SK-N-SH treated with all-trans-retinoic acid at 6 μM for 48 hours (cell line): ENCODE data around the gene OTUD5.
"Not testable (repeated sequence)": the region's sequence is repeated elsewhere in the genome, so short reads cannot be mapped to it uniquely, and the experiment has no call there.

ENCODE experiments used
- ATAC-seq: fragments of 200-7000 bp; cut with Tn5 transposase; 3 replicates; pipeline ENCODE4 v1.9.1; 2020; ENCODE audit warnings: mild to moderate bottlenecking, moderate library complexity
- ARNTL ChIP-seq: fragments of 450-650 bp; formaldehyde crosslinking; IDR thresholded peaks from 2 replicates; pipeline ENCODE4 v1.5.0; 2020; ENCODE audit warnings: low read depth, mild to moderate bottlenecking, moderate library complexity, borderline replicate concordance
- CREB5 ChIP-seq: fragments of 250-450 bp; sonication (Bioruptor Pico); IDR thresholded peaks from 2 replicates; pipeline ENCODE4 v1.5.1; 2020; ENCODE audit warnings: low read depth, mild to moderate bottlenecking, moderate library complexity
- CSDC2 ChIP-seq: fragments of 250-450 bp; sonication (Bioruptor Pico); IDR thresholded peaks from 2 replicates; pipeline ENCODE4 v1.5.0; 2020; ENCODE audit warnings: mild to moderate bottlenecking, moderate library complexity
- CSRNP3 ChIP-seq: fragments of 250-450 bp; sonication (Bioruptor Pico); IDR thresholded peaks from 2 replicates; pipeline ENCODE4 v1.5.1; 2021; ENCODE audit warnings: mild to moderate bottlenecking, moderate library complexity
- GLIS3 ChIP-seq: fragments of 250-450 bp; sonication (Bioruptor Pico); IDR thresholded peaks from 2 replicates; pipeline ENCODE4 v1.5.0; 2020; ENCODE audit warnings: mild to moderate bottlenecking, moderate library complexity
- ISL1 ChIP-seq: fragments of 250-450 bp; sonication (Bioruptor Pico); IDR thresholded peaks from 2 replicates; pipeline ENCODE4 v2.1.2; 2022; ENCODE audit warnings: mild to moderate bottlenecking, moderate library complexity
- OSR1 ChIP-seq: fragments of 250-450 bp; sonication (Bioruptor Pico); IDR thresholded peaks from 2 replicates; pipeline ENCODE4 v1.8.0; 2022; ENCODE audit warnings: moderate library complexity, mild to moderate bottlenecking, inconsistent platforms
- PPARA ChIP-seq: fragments of 250-450 bp; sonication (Bioruptor Pico); IDR thresholded peaks from 2 replicates; pipeline ENCODE4 v1.5.0; 2020; ENCODE audit warnings: mild to moderate bottlenecking, borderline replicate concordance
- RARB ChIP-seq: fragments of 250-450 bp; sonication (Bioruptor Pico); IDR thresholded peaks from 2 replicates; pipeline ENCODE4 v1.8.0; 2021; ENCODE audit warnings: mild to moderate bottlenecking, moderate library complexity
- SNAI2 ChIP-seq: fragments of 250-450 bp; sonication (Bioruptor Pico); IDR thresholded peaks from 2 replicates; pipeline ENCODE4 v1.5.0; 2020; ENCODE audit warnings: mild to moderate bottlenecking, moderate library complexity
- TCF4 ChIP-seq: fragments of 250-450 bp; sonication (Bioruptor Pico); IDR thresholded peaks from 2 replicates; pipeline ENCODE4 v1.8.0; 2021; ENCODE audit warnings: mild to moderate bottlenecking, moderate library complexity, borderline replicate concordance
- TOX ChIP-seq: fragments of 250-450 bp; sonication (Bioruptor Pico); IDR thresholded peaks from 2 replicates; pipeline ENCODE4 v1.8.0; 2021; ENCODE audit warnings: mild to moderate bottlenecking, moderate library complexity, borderline replicate concordance
- ZC3H10 ChIP-seq: fragments of 250-450 bp; sonication (Bioruptor Pico); IDR thresholded peaks from 2 replicates; pipeline ENCODE4 v1.5.1; 2021; ENCODE audit warnings: mild to moderate bottlenecking, moderate library complexity
- ZFP3 ChIP-seq: fragments of 250-450 bp; sonication (Bioruptor Pico); IDR thresholded peaks from 2 replicates; pipeline ENCODE4 v1.5.0; 2020; ENCODE audit warnings: mild to moderate bottlenecking, moderate library complexity
- ZFP30 ChIP-seq: fragments of 450-650 bp; formaldehyde crosslinking; IDR thresholded peaks from 2 replicates; pipeline ENCODE4 v1.5.0; 2022; ENCODE audit warnings: mild to moderate bottlenecking, moderate library complexity
- ZNF565 ChIP-seq: fragments of 450-650 bp; formaldehyde crosslinking; conservative IDR thresholded peaks from 2 replicates; pipeline ENCODE4 v1.5.0; 2020; ENCODE audit warnings: low read depth, mild to moderate bottlenecking, moderate library complexity
- ZNF8 ChIP-seq: fragments of 450-650 bp; formaldehyde crosslinking; IDR thresholded peaks from 2 replicates; pipeline ENCODE4 v1.5.0; 2020; ENCODE audit warnings: mild to moderate bottlenecking, moderate library complexity
- TF ChIP-seq, protein P1 (sequence below): fragments of 250-450 bp; sonication (Bioruptor Pico); IDR thresholded peaks from 2 replicates; pipeline ENCODE4 v1.8.0; 2020; ENCODE audit warnings: mild to moderate bottlenecking, moderate library complexity, borderline replicate concordance

The OTUD5 gene

GRCh38 chrX:48892896-48893295 lies 64.5 kb downstream of the OTUD5 start (continued):
- TF ChIP-seq, protein P1, sequence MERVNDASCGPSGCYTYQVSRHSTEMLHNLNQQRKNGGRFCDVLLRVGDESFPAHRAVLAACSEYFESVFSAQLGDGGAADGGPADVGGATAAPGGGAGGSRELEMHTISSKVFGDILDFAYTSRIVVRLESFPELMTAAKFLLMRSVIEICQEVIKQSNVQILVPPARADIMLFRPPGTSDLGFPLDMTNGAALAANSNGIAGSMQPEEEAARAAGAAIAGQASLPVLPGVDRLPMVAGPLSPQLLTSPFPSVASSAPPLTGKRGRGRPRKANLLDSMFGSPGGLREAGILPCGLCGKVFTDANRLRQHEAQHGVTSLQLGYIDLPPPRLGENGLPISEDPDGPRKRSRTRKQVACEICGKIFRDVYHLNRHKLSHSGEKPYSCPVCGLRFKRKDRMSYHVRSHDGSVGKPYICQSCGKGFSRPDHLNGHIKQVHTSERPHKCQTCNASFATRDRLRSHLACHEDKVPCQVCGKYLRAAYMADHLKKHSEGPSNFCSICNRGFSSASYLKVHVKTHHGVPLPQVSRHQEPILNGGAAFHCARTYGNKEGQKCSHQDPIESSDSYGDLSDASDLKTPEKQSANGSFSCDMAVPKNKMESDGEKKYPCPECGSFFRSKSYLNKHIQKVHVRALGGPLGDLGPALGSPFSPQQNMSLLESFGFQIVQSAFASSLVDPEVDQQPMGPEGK (CRISPR knock-in tag) = no peak
- TF ChIP-seq CREB5 (CRISPR knock-in tag) (no peak), ARNTL (no peak), TOX (CRISPR knock-in tag) (no peak)

- TF ChIP-seq ZFP3 (no peak), SNAI2 (no peak), ZC3H10 (CRISPR knock-in tag) (no peak), CREB5 (CRISPR knock-in tag) (no peak), ISL1 (CRISPR knock-in tag) (no peak), ZFP30 (no peak), RARB (no peak)
- peak; percentile 95 for ATAC-seq
Measured at GRCh38 chrX:48891402-48892288, 65.8 kb downstream of the OTUD5 start.

- peak; percentile 59 for ATAC-seq
- TF ChIP-seq, protein P1 (CRISPR knock-in tag) = no peak
- TF ChIP-seq ZNF8 (CRISPR knock-in tag) (no peak), TCF4 (CRISPR knock-in tag) (no peak), SNAI2 (no peak)
Measured at GRCh38 chrX:48890934-48891401, 66.4 kb downstream of the OTUD5 start.

DNA sequence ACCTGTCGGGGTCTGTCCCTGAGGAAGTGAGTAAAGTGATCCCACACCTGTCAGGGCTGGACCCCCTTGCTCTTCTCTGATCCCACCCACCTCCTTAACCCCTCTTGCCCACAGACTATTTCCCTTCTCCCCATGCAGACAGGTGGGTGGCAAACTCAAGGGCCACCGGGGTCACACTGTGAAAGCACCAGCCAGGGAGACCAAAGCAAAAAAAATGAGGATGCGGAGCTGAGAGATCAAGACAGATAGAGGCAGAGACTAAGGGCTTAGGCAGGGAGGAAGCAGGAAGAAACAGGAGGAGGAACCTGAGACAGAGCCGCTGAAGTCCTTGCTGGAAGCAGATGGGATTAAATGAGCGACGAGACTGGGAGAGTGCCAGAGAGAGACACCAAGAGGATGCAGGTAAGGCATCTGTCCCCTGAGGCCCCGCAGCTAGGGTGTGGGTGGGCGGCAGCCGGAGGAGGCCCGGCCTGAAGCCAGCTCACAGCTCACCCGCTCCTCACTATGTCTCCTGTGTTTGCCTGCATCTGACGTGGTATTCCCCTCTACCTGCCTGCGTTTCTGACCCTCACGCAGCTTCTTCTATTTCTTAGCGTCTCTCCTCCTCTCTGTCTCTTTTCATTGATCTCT lies 67.0 kb downstream of the OTUD5 start:
- TF ChIP-seq ZFP30 = no peak
- no peak for TF ChIP-seq CSRNP3
- TF ChIP-seq, protein P1 (CRISPR knock-in tag) = no peak
- no peak for TF ChIP-seq ISL1 (CRISPR knock-in tag)
- no peak for TF ChIP-seq GLIS3 (CRISPR knock-in tag)
- TF ChIP-seq CSDC2 = no peak
- TF ChIP-seq PPARA = no peak
- no peak for TF ChIP-seq ZNF565 (CRISPR knock-in tag)
- TF ChIP-seq RARB = no peak
- TF ChIP-seq TOX (CRISPR knock-in tag) = no peak
- TF ChIP-seq TCF4 (CRISPR knock-in tag) = no peak
- TF ChIP-seq OSR1 (CRISPR knock-in tag) = no peak
- no peak for TF ChIP-seq SNAI2
- TF ChIP-seq ZC3H10 (CRISPR knock-in tag) = no peak
- no peak for TF ChIP-seq ZFP3
- TF ChIP-seq, all 23 proteins: peak for 0

GRCh38 chrX:48886586-48886985 lies 70.8 kb downstream of the OTUD5 start:
- ATAC-seq = not testable (repeated sequence)

More for the DNA sequence above, 67.0 kb downstream of the OTUD5 start:
- ATAC-seq = no peak
